Right lung (tissue), 10 donors: ENCODE measurements around the gene DHX40. TPM values are rescaled to one million over a fixed set of nuclear protein-coding genes. Genes with fewer than 3 reads are reported as not detected.
A peak's percentile ranks its signal among the peaks of the same experiment; 100 is the strongest.
"Not testable (repeated sequence)": the region's sequence is repeated elsewhere in the genome, so short reads cannot be mapped to it uniquely, and the experiment has no call there.

Experiments
- DNase-seq, 2 donors: peaks; one replicate each; pipeline ENCODE4 v3.0.0-alpha.2; 2013
- long read RNA-seq, 8 donors: transcript quantifications; one replicate each; lab custom pipeline, GENCODE V29; 2026
- polyA plus RNA-seq, 5 donors: library from polyadenylated mRNA; unstranded; fragments of 120-200 nt; gene quantifications; one replicate each; pipeline versions ENCODE4 v1.2.1 to v1.2.3, GENCODE V29; 2013; ENCODE audit warnings: inconsistent platforms in 1 of 5, low replicate concordance in 1 of 5; ENCODE audit not compliant: insufficient read length in 5 of 5, insufficient read depth in 1 of 5

DHX40 gene, protein sequence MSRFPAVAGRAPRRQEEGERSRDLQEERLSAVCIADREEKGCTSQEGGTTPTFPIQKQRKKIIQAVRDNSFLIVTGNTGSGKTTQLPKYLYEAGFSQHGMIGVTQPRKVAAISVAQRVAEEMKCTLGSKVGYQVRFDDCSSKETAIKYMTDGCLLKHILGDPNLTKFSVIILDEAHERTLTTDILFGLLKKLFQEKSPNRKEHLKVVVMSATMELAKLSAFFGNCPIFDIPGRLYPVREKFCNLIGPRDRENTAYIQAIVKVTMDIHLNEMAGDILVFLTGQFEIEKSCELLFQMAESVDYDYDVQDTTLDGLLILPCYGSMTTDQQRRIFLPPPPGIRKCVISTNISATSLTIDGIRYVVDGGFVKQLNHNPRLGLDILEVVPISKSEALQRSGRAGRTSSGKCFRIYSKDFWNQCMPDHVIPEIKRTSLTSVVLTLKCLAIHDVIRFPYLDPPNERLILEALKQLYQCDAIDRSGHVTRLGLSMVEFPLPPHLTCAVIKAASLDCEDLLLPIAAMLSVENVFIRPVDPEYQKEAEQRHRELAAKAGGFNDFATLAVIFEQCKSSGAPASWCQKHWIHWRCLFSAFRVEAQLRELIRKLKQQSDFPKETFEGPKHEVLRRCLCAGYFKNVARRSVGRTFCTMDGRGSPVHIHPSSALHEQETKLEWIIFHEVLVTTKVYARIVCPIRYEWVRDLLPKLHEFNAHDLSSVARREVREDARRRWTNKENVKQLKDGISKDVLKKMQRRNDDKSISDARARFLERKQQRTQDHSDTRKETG
- 10 to 100 TPM; 50.7 to 95.5 (median 93.9) TPM for polyA plus RNA-seq
- long read RNA-seq, donor 1, transcript DHX40-201 (18 exons, 3,660 nt), result major isoform, 11 of 23 reads
- long read RNA-seq, donor 1, partial matches to known transcripts, result 11 of 23 reads
- long read RNA-seq, donor 1, other reads (novel, unspliced or antisense), result 0 of 23 reads
- long read RNA-seq, donor 2, transcript DHX40-201 (18 exons, 3,660 nt), result major isoform, 9 of 22 reads
- long read RNA-seq, donor 2, partial matches to known transcripts, result 12 of 22 reads
- long read RNA-seq, donor 2, other reads (novel, unspliced or antisense), result 0 of 22 reads
- long read RNA-seq, donor 3, transcript DHX40-201 (18 exons, 3,660 nt), result major isoform, 9 of 41 reads
- long read RNA-seq, donor 3, partial matches to known transcripts, result 31 of 41 reads
- long read RNA-seq, donor 3, other reads (novel, unspliced or antisense), result 0 of 41 reads
- long read RNA-seq, donor 4, transcript DHX40-201 (18 exons, 3,660 nt), result major isoform, 5 of 7 reads
- long read RNA-seq, donor 4, partial matches to known transcripts, result 0 of 7 reads
- long read RNA-seq, donor 4, other reads (novel, unspliced or antisense), result 0 of 7 reads
- long read RNA-seq, donor 5, transcript DHX40-201 (18 exons, 3,660 nt), result major isoform, 10 of 18 reads
- long read RNA-seq, donor 5, partial matches to known transcripts, result 8 of 18 reads
- long read RNA-seq, donor 5, other reads (novel, unspliced or antisense), result 0 of 18 reads
- long read RNA-seq, donor 6, transcript DHX40-201 (18 exons, 3,660 nt), result major isoform, 13 of 19 reads
- long read RNA-seq, donor 6, partial matches to known transcripts, result 6 of 19 reads
- long read RNA-seq, donor 6, other reads (novel, unspliced or antisense), result 0 of 19 reads
- long read RNA-seq, donor 7, partial matches to known transcripts, result 0 of 3 reads
- long read RNA-seq, donor 7, other reads (novel, unspliced or antisense), result 0 of 3 reads
- long read RNA-seq, donor 8, partial matches to known transcripts, result 0 of 3 reads
- long read RNA-seq, donor 8, other reads (novel, unspliced or antisense), result 0 of 3 reads

- DNase-seq, result peak; percentile 92 to 95
Observed at GRCh38 chr17:59565171-59565958, at the start of gene DHX40. Gene DHX40 (plus strand): TSS chr17:59565610. CDS start chr17:59565672, 62 bp downstream.

- DNase-seq, result no peak
Observed at GRCh38 chr17:59516451-59516850, 49.0 kb upstream of the DHX40 start.

DNA sequence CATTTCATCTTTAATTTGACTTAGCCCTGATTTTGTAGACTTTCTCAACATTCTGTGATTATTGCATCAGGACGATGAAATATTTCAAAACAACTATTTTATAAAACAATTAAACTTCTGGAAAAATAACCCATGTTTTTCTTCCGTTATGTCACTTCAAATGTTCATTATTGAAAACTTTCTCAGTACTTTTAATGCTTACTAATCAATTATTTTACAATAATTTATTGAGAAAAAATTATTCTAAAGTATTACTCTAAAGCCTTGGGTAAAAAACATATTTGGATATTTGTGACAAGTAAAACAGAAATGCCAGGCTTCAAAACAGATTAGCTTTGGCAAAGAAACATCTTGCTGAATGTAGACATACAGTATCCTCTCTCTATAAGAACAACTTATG is 46.3 kb upstream of the DHX40 start:
- no peak for DNase-seq

- no peak for DNase-seq
Observed at GRCh38 chr17:59520251-59520650, 45.2 kb upstream of the DHX40 start.

- DNase-seq, result peak; percentile 84 to 89
Observed at GRCh38 chr17:59521465-59522126, 43.8 kb upstream of the DHX40 start.

GRCh38 chr17:59524930-59525329 is 40.5 kb upstream of the DHX40 start:
- DNase-seq, result not testable (repeated sequence)

DNA sequence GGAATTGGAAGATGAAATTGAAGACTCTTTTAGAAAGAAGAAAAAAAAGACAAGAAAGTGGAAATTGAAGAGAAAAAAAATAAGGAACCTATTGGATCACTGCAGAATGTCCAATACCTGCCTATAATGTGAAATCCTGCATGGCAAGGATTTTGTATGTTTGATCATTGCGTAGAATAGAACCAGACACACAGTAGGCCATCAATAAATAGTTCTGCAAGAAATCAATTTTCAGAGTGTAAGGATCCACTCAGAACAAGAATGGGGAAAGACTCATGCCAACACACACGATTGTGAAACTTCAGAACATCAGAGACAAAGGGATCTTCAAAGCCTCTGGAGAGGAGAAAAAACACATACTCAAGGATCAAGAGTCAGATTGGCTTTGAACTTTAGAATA is 39.7 kb upstream of the DHX40 start:
- no peak for DNase-seq

GRCh38 chr17:59526451-59526850 is 39.0 kb upstream of the DHX40 start:
- no peak for DNase-seq

DNA sequence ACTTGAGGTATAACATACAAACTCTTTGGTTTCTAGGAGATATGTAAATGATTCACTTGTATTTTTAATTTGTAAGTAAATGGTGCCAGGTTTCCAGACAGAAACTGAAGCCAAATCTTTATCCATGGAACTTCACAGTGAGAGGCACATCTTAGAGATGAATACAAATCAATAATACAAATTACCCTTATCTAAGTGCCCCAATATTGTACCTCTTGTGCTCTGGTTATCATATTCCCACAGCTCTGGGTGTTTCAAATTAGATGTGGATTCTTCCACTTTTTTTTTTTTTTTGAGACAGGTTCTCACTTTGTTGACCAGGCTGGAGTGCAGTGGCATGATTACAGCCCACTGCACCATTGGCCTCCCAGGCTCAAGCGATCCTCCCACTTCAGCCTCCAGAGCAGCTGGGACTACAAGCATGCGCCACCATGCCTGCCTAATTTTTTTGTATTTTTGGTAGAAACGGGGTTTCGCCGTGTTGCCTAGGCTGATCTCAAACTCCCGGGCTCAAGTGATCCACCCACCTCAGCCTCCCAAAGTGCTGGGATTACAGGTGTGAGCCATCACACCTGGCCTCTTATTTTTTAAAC is 38.0 kb upstream of the DHX40 start:
- no peak for DNase-seq

- DNase-seq, result no peak
Observed at GRCh38 chr17:59527931-59528330, 37.5 kb upstream of the DHX40 start.

DNA sequence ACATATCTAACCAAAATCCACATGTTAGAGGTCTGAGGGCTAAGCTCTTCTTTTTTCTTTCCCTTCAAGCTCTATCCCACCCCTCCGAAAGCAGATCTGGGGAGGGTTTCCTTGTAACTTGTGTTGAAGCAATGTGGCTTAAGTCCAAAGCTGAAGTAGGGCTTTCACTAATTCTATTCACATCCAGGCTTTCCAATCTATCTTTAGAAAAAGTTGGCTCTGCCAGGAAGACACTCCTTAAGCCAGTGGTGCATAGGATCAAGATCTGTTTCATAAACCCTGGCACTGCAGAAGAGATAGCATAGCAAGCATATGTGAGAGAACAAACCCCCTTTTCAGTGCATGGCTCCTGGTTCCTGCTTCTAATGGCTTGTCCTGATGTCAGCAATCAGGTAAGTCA is 34.9 kb upstream of the DHX40 start:
- no peak for DNase-seq

GRCh38 chr17:59533694-59534093 is 31.7 kb upstream of the DHX40 start:
- DNase-seq, result no peak

DNA sequence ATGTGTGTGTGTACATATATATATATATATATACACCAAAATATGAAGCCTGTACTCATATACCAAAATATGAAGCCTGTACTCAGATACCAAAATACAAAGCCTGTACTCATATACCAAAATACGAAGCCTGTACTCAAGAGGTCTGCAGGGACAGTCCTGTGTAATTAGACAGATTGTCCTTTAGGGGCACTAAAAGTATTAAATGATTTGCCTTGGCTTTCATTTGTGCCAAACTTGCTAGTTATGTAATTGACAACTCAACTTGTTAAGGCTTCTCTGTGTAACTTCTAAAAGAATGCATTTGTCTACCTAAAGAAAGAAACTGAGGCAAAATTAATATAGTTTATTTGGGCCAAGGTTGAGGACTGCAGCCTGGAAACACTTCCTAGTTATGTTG is 30.8 kb upstream of the DHX40 start:
- DNase-seq, result no peak

GRCh38 chr17:59538195-59538909 is 27.1 kb upstream of the DHX40 start:
- DNase-seq, result no peak

- no peak for DNase-seq
Observed at GRCh38 chr17:59542960-59543635, 22.3 kb upstream of the DHX40 start.

- DNase-seq, result no peak
Observed at GRCh38 chr17:59545942-59546341, 19.5 kb upstream of the DHX40 start.

DNA sequence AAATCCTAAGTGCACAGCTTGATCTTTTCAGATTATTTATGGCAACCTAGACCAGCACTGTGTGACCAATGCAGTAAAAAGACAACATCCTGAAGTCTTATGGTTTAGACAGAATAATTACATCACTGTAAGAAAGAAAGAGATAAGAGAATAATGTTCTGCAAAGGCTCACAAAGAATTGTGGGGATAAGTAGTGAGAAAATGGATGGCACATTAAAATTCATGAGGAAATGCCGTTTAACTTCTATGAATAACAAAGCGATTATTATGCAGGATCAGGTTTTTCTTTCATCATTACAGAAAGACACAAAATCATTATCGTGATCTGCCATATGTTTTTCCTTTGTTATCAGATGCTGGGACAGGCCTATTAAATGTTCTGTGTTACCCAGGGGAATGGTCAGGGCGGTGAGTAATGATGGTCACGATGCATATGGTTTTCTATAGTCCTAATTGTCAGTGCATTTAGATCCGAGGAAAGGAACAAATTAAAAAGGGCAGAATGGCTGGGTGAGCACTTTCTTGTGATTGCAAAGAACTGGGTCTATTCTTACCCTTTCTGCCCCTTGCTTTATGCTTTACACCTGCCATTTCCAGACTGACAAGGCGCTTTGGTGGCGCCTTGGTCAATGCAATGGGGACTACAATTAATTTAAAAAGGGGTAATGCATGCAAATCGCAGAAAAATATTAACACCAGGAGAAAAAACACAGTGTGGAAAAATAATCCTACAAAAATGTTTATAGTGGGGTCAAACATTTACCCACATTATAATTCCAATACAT is 18.1 kb upstream of the DHX40 start:
- DNase-seq, result no peak
